GM23248 (cell line): ENCODE results near the gene BAIAP2. TPM values are rescaled to one million over a fixed set of nuclear protein-coding genes. Genes with fewer than 3 reads are reported as not detected.

ENCODE experiments used
- DNase-seq: peaks from one replicate; pipeline ENCODE4 v3.0.0-alpha.2; 2015
- H2AFZ ChIP-seq: fragments of 200-600 bp; sonication (generic); 2 replicates; pipeline ENCODE4 v1.6.1; 2016; ENCODE audit warnings: antibody characterized with exemption
- H3F3A ChIP-seq: fragments of 200-600 bp; sonication (generic); 2 replicates; pipeline ENCODE4 v1.6.1; 2016; ENCODE audit warnings: mild to moderate bottlenecking, antibody characterized with exemption, mixed run types; ENCODE audit not compliant: insufficient read depth
- H3K27ac ChIP-seq: fragments of 200-600 bp; sonication (generic); 2 replicates; pipeline ENCODE4 v1.5.1; 2016; ENCODE audit warnings: mild to moderate bottlenecking
- H3K27me3 ChIP-seq: fragments of 200-600 bp; sonication (generic); replicated peaks from 2 replicates; pipeline ENCODE4 v1.6.1; 2016; ENCODE audit warnings: mild to moderate bottlenecking; ENCODE audit not compliant: insufficient read depth
- H3K36me3 ChIP-seq: fragments of 200-600 bp; sonication (generic); 2 replicates; pipeline ENCODE4 v1.6.1; 2016; ENCODE audit warnings: low read depth, mild to moderate bottlenecking
- H3K4me1 ChIP-seq: fragments of 200-600 bp; sonication (generic); 2 replicates; pipeline ENCODE4 v1.6.1; 2016; ENCODE audit warnings: mild to moderate bottlenecking; ENCODE audit not compliant: insufficient read depth
- H3K4me2 ChIP-seq: fragments of 200-600 bp; sonication (generic); one replicate; pipeline ENCODE4 v1.6.1; 2016; ENCODE audit warnings: mild to moderate bottlenecking; ENCODE audit not compliant: unreplicated experiment
- H3K4me3 ChIP-seq: fragments of 200-600 bp; sonication (generic); 2 replicates; pipeline ENCODE4 v1.5.1; 2016; ENCODE audit warnings: mild to moderate bottlenecking
- H3K79me2 ChIP-seq: fragments of 200-600 bp; sonication (generic); 2 replicates; pipeline ENCODE4 v1.6.1; 2016; ENCODE audit warnings: mild to moderate bottlenecking; ENCODE audit not compliant: insufficient read depth
- H3K9ac ChIP-seq: fragments of 200-600 bp; sonication (generic); 2 replicates; pipeline ENCODE4 v1.6.1; 2016; ENCODE audit warnings: mild to moderate bottlenecking
- H3K9me2 ChIP-seq: fragments of 200-600 bp; sonication (generic); 2 replicates; pipeline ENCODE4 v1.6.1; 2016; ENCODE audit warnings: mixed run types, mild to moderate bottlenecking, moderate library complexity; ENCODE audit not compliant: insufficient read depth
- H3K9me3 ChIP-seq: fragments of 200-600 bp; sonication (generic); one replicate; pipeline ENCODE4 v1.6.1; 2017; ENCODE audit warnings: low read depth
- H4K20me1 ChIP-seq: fragments of 200-600 bp; sonication (generic); 2 replicates; pipeline ENCODE4 v1.6.0; 2016; ENCODE audit not compliant: insufficient read depth
- EZH2 ChIP-seq: fragments of 200-600 bp; sonication (generic); IDR thresholded peaks from 2 replicates; pipeline ENCODE4 v1.6.1; 2018; ENCODE audit warnings: antibody characterized with exemption, mild to moderate bottlenecking; ENCODE audit not compliant: insufficient read depth, poor library complexity, severe bottlenecking
- EZH2phosphoT487 ChIP-seq: fragments of 200-600 bp; sonication (generic); IDR thresholded peaks from 2 replicates; pipeline ENCODE4 v1.6.1; 2018; ENCODE audit warnings: antibody characterized with exemption, moderate library complexity, mild to moderate bottlenecking, low read depth; ENCODE audit not compliant: insufficient read depth
- WGBS, 2 experiments: methylation state at CpG; one replicate each; pipeline ENCODE4 v1.1.6; 2015 to 2017; ENCODE audit warnings: low lambda C conversion rate in 2 of 2, low coverage in 1 of 2; ENCODE audit errors: missing lambda C conversion rate in 2 of 2; 5-methylcytosine and 5-hydroxymethylcytosine counted together
- in situ Hi-C: fragments of 300-500 bp; cut with MboI; formaldehyde crosslinking; loops from 2 replicates; pipeline ENCODE4 v1.15.0; 2020
- polyA plus RNA-seq: library from polyadenylated mRNA; unstranded; fragments of >200 nt; fragmentation: Nextera tagmentation; extraction: Ambion mirVana; gene quantifications from 2 replicates; pipeline ENCODE4 v1.2.1, GENCODE V29; 2016
- total RNA-seq: library from RNA; depleted of rRNA; stranded (reverse); fragments of >200 nt; shearing (Covaris generic); gene quantifications from 2 replicates; pipeline ENCODE4 v1.2.3, GENCODE V29; 2014

BAIAP2 gene
- total and polyA plus RNA-seq, 2 experiments from 2014 or later: 28.2 to 31.7 TPM

DNA sequence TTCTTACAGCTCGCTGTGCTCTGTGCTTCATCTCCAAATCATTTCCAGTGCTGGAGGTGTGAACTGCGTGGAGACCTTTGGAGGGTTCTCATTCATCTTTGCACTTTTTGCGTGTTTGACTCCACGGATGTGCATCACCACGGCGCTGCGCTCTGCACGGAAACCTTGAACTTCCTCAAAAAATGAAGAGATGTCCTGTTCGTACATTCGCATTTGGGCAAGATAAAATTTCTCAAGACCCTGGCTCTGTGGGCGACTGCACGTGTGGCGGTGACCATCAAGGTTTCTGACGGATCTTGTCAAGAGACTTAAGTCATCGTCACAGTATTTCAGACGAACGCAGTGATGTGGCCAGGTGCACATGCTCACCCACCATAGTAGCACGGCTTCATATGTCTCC, 120.0 kb downstream of the BAIAP2 start:
- H4K20me1 ChIP-seq: no peaks in the 10 kb centered on the region
- DNase-seq: no peak
- no peak overlapping the region for H3K4me3 ChIP-seq
- TF ChIP-seq EZH2 (no peak), EZH2phosphoT487 (no peak)
- no peaks in the 10 kb centered on the region for H3K79me2 ChIP-seq
- in situ Hi-C loops: no loop called here
- H3F3A ChIP-seq: 0 out of 2 replicates have a peak, but pooled peaks cover 9% of the 10 kb centered on the region
- no peak overlapping the region for H3K27ac ChIP-seq
- no peak overlapping the region for H3K4me2 ChIP-seq
- H3K9me3 ChIP-seq: no peaks in the 10 kb centered on the region
- no peaks in the 10 kb centered on the region for H3K4me1 ChIP-seq
- H3K9me2 ChIP-seq: no peaks in the 10 kb centered on the region
- H2AFZ ChIP-seq: no peak overlapping the region
- WGBS, 2 experiments: 91 to 93% methylated on average over 18 of the region's 18 CpGs
- no peaks in the 10 kb centered on the region for H3K36me3 ChIP-seq
- H3K9ac ChIP-seq: no peak overlapping the region
- H3K27me3 ChIP-seq: no peaks in the 10 kb centered on the region; the same call in 1 of the 2 replicates

DNA sequence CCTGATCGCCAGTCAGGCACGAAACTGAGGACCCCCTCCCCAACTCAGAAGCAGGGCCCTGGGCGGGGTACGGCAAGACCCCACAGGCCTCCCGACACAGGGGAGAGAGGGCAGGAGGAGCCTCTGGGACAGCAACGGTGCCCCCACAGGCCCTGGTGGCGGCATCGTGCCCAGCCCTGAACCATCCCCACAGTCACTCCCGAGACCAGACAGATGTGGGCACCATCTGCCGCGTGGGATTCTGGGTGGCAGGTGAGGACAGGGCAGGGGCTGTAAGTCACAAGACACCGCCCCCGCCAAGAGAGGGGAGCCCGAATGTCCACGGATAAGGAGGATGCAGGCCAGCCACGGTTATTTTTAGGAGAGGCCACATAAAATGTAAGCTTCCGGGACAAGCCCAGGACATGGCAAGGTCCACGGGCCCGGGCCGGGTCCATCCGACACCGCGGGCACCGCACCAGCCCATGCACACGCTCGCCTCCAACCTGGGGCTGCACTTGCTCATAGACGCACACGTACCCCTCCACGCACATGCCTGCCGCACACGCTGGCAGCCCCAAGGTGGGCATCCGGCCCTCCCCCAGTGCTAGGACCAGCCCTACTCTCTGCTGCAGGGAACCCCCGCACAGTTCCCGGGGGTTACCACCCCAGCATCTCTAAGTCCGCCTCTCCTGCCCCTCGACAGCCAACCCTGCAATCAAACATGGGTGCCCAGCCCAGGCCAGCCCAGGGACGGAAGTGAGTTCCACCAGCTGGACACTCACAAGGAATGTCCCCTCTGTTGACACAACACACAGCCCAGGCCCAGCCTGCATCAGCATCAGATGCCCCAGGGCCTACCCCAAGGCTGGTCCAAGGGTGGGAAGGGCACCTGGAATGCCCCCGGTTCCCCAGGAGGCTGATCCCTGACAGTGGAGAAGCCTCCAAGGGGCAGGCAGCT, 122.2 kb downstream of the BAIAP2 start:
- in situ Hi-C loops: no loop called here
- WGBS, 2 experiments: 85 to 90% methylated on average over 36 to 38 of the region's 38 CpGs

DNA sequence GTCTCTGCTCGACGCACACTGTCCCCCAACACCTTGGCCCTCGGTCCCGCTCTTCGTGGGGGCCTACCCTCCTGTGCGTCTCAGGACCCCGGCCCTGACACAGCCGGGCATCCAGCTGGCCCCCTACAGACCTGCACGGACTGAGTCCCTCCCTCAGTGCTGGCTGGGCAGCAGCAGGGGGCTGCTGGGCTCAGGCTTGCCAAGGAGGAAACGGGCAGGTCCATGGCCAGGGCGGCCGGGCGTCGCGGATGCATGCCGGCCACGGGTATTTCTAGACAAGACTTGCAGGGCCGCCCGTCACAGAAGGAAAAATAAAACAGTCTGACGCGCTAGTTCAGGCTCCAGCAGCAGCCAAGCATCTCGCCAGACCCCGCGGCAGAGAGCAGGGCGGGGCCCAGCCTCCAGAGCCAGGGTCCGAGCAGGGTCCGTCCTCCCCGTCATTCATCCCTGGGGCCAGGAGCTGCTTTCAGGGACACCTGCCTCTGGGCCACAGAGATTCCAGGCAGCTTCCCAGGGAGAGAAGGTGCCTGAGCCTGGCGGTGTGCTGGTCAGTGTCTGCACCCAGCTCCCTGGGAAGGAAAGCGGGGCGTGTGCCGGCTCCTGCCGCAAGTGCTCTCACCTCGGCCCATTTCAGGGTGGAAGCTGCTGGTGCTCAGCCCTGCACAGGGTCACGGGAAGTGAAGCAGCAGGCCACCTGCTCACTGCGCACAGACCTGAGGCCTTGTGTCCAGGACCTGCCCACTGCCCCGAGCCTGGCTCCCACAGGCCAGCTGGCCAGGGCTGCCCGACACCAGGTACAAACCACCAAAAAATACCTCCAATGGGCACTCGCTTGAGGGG, 123.1 kb downstream of the BAIAP2 start:
- no peak overlapping the region for H3K4me2 ChIP-seq
- no peak for DNase-seq
- no peaks in the 10 kb centered on the region for H3K9me3 ChIP-seq
- in situ Hi-C loops: no loop called here
- 87% methylated on average over 39 of the region's 39 CpGs for WGBS, 2 experiments
- H2AFZ ChIP-seq: no peak overlapping the region
- no peak overlapping the region for H3K4me3 ChIP-seq
- no peak overlapping the region for H3K27ac ChIP-seq
- no peaks in the 10 kb centered on the region for H4K20me1 ChIP-seq
- H3K27me3 ChIP-seq: no peaks in the 10 kb centered on the region
- H3K9me2 ChIP-seq: no peaks in the 10 kb centered on the region
- no peak overlapping the region for H3K9ac ChIP-seq
- no peaks in the 10 kb centered on the region for H3K79me2 ChIP-seq
- no peak for TF ChIP-seq EZH2
- no peak for TF ChIP-seq EZH2phosphoT487
- 0 out of 2 replicates have a peak, but pooled peaks cover 5% of the 10 kb centered on the region for H3F3A ChIP-seq
- no peaks in the 10 kb centered on the region for H3K36me3 ChIP-seq
- no peaks in the 10 kb centered on the region for H3K4me1 ChIP-seq

More for the DNA sequence above, 122.2 kb downstream of the BAIAP2 start:
- no peaks in the 10 kb centered on the region for H3K27me3 ChIP-seq
- no peaks in the 10 kb centered on the region for H3K9me3 ChIP-seq
- no peaks in the 10 kb centered on the region for H4K20me1 ChIP-seq
- H3K9ac ChIP-seq: no peak overlapping the region
- no peak overlapping the region for H3K4me2 ChIP-seq
- no peak for TF ChIP-seq EZH2phosphoT487
- no peak for TF ChIP-seq EZH2
- no peaks in the 10 kb centered on the region for H3K4me1 ChIP-seq
- H3K79me2 ChIP-seq: no peaks in the 10 kb centered on the region
- H3K27ac ChIP-seq: no peak overlapping the region
- 0 out of 2 replicates have a peak, but pooled peaks cover 9% of the 10 kb centered on the region for H3F3A ChIP-seq
- no peak overlapping the region for H2AFZ ChIP-seq
- H3K9me2 ChIP-seq: no peaks in the 10 kb centered on the region
- no peak for DNase-seq
- no peak overlapping the region for H3K4me3 ChIP-seq
- H3K36me3 ChIP-seq: no peaks in the 10 kb centered on the region
